GM08714 (cell line): ENCODE measurements around the gene NOP53.

Source experiments
- H3K4me3 ChIP-seq: fragments of 200-500 bp; sonication (Bioruptor generic); 2 replicates; pipeline ENCODE4 v1.5.1; 2014; ENCODE audit warnings: mild to moderate bottlenecking, low read length, inconsistent platforms
- ZNF274 ChIP-seq: IDR thresholded peaks from 2 replicates; pipeline ENCODE4 v1.6.1; 2012; ENCODE audit warnings: mild to moderate bottlenecking, low read depth, low read length

The NOP53 gene

DNA sequence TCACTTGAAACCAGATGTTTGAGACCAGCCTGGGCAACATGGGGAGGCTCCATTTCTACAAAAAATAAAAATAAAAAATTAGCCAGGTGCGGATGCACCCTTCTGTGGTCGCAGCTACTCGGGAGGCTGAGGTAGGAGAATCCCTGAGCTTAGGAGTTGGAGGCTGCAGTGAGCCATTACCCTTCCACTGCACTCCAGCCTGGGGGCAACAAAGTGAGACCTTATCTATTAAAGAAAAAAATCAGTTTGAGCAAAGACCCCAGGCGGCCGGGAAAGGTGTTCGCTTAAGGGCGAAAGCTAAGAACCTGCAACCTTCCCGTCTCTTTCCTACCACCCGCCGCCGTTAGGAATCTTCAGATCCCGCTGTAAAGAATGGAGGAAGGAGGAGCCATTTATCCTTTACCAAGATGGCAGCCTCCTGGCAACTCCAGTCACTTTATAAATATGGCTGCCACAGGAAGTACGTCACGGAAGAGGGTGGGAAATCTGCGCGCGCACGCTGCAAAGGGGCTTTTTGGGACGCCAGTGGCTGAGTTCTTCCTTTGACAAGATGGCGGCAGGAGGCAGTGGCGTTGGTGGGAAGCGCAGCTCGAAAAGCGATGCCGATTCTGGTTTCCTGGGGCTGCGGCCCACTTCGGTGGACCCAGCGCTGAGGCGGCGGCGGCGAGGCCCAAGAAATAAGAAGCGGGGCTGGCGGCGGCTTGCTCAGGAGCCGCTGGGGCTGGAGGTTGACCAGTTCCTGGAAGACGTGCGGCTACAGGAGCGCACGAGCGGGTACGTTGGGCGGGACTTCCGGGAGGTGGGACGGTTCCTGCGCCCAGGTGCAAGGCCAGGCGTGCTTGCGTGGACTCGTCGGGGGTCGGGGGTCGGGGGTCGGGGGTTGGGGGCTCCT is at the start of gene NOP53:
TSS of gene NOP53 (plus strand) at position 537 of the 892 bp plus-strand sequence. CDS start at position 551, 14 bp downstream.
- no peak for TF ChIP-seq ZNF274
- peak within 1 kb of the TSS; percentile 69 for H3K4me3 ChIP-seq

- no peak for TF ChIP-seq ZNF274
- H3K4me3 ChIP-seq: no peak overlapping the region
These were observed 48.7 kb upstream of the NOP53 start for GRCh38 chr19:47696635-47697034.

DNA sequence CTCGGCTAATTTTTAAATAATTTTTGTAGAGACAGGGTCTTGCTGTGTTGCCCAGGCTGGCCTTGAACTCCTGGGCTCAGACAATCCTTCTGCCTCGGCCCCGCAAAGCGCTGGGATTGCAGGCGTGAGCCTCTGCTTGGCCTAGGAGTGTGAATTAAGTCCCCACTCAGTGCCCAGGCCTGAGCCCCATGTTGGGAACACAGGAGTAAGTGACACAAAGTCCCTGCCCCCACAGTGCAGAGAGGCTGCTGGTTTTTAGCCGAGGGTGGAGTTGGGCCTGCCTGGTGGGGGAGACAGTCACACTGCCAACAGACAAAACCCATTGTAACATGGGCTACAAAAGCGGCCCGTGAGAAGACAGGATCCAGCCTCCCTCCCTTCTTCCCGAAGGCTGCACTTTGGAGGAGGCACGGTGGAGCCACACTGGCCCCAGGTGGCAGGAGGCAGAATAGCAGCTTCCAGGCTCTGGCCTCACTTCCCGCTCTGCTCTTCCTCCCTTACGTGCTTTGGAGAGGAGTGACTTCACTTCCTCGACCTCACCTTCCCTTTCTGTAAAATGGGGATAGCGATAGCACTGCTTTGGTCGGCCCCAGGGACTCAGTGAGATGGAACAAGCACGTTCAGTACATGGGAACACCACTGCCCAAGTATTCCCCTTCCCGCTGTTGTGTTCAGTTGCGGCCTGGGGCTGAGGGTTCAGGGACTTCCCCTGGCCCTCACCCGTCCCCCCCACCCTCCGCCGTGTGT is 47.3 kb upstream of the NOP53 start:
- no peak for TF ChIP-seq ZNF274
- no peak overlapping the region for H3K4me3 ChIP-seq

DNA sequence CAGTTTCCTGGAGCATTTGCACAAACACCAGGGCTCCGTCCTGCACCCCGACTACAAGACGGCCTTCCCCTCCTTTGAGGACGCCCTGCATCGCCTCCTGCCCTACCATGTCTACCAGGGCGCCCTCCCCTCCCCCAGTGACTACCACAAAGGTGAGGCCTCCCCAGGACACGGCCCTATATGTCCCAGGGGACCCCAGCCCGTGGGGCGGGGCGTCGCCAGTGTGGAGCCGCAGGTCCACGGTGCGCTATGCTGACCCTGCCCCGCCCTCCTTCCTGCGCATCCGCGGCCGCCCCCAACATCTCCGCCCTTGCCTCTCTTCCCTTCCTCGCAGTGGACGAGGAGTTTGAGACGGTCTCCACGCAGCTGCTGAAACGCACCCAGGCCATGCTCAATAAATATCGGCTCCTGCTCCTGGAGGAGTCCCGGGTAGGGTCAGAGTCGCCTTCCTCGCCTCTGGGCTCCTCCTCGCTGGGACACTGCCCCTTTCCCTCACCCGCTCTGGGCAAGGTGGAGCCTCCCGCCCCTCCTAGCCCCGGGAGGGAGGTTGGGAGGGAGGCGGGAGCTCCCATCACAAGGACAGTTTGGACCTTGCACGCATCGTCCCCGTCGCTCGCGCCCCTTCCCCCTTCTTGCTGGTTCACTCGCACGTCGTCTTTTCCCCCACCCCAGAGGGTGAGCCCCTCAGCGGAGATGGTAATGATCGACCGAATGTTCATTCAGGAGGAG is 46.6 kb upstream of the NOP53 start:
- no peak for TF ChIP-seq ZNF274
- H3K4me3 ChIP-seq: no peak overlapping the region

DNA sequence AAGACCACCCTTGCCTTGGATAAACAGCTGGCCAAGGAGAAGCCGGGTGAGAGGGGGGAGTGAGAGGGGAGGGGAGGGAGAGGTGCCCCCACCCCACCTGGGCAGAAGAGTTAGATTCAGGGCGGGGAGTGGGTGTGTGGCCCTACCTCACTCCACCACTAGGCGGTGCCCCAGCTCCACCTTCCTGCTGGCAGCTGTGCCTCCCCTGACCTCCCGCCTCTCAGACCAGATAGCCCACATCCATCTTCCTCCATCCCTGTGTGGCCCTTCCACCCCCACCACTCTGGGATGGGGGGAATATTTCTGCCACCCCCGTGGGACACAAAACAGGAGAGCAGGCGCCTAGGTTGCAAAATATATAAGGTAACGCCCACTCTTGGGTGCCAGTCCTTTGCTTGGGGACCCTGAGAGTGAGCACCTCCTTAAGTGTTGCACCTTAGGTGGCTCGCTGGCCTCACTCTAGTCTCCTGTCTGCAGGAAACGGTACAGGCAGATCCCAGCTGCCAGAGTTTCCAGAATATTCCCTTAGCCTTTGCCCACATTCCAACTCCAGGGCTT is 45.9 kb upstream of the NOP53 start:
- H3K4me3 ChIP-seq: no peak overlapping the region
- TF ChIP-seq ZNF274: no peak

DNA sequence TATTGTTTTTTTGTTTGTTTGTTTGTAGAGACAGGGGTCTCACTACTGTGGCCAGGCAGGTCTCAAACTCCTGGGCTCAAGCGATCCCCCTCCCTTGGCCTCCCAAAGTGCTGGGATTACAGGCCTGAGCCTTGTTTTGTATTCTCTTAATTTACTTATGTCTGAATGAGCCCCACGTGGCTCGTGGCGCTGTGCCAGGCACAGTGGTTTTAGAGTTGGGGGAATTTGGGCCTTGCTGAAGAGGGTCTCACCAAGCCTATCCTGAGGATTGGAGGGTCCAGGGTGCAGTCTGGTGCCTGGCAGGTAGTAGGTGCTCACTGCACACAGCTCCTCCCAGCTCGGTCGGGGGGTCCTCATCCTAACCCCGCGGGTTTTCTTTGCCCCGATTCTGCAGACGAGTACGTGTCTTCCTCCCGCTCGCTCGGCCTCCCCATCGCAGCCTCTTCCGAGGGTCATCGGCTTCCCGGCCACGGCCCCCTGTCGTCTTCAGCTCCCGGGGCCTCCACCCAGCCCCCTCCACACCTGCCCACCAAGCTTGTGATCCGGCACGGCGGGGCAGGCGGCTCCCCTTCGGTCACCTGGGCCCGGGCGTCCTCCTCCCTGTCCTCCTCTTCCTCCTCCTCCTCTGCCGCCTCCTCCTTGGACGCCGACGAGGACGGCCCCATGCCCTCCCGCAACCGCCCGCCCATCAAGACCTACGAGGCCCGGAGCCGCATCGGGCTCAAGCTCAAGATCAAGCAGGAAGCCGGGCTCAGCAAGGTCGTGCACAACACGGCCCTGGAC is 44.2 kb upstream of the NOP53 start:
- H3K4me3 ChIP-seq: no peak overlapping the region
- no peak for TF ChIP-seq ZNF274

- TF ChIP-seq ZNF274: no peak
- H3K4me3 ChIP-seq: no peak overlapping the region
These were observed 43.4 kb upstream of the NOP53 start for GRCh38 chr19:47701717-47702552.

DNA sequence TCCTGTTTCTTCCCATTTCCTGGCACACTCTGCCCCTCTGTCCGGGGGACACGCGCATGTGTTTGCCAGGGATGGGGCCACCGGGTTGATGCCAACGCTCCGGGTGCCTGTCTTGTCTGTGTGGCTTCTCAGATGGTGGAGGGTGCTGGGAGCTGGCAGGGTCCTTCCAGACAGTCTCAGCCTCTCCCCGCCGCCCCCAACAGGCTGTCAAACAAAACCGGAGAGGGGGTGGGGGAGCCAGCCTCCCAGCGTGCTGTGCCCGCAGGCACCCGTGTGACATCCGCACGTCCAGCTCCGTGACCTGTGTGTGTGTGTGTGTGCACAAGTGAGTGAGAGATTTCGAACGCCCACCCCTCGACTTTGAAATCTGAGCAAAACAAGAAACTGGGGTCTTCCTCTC is 42.7 kb upstream of the NOP53 start:
- no peak overlapping the region for H3K4me3 ChIP-seq
- no peak for TF ChIP-seq ZNF274

GRCh38 chr19:47703301-47703700 is 42.0 kb upstream of the NOP53 start:
- no peak overlapping the region for H3K4me3 ChIP-seq
- TF ChIP-seq ZNF274: no peak

- no peak for TF ChIP-seq ZNF274
- H3K4me3 ChIP-seq: no peak overlapping the region
These were observed 41.3 kb upstream of the NOP53 start for GRCh38 chr19:47704024-47704423.

DNA sequence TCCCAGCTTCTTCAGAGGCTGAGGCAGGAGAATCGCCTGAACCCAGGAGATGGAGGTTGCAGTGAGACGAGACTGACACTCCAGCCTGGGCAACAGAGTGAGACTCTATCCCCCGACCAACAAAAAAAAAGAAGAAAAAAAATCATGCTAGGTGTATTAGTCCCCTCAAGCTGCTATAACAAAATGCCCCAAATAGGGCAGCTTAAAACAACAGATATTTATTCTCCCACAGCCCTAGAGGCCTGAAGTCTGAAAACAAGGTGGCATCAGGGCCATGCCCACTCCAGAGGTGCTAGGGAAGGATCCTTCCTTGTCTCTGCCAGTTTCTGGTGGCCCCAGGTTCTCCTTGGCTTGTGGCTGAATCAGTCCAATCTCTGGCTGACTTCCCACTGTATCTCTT is 40.7 kb upstream of the NOP53 start:
- TF ChIP-seq ZNF274: no peak
- H3K4me3 ChIP-seq: no peak overlapping the region

DNA sequence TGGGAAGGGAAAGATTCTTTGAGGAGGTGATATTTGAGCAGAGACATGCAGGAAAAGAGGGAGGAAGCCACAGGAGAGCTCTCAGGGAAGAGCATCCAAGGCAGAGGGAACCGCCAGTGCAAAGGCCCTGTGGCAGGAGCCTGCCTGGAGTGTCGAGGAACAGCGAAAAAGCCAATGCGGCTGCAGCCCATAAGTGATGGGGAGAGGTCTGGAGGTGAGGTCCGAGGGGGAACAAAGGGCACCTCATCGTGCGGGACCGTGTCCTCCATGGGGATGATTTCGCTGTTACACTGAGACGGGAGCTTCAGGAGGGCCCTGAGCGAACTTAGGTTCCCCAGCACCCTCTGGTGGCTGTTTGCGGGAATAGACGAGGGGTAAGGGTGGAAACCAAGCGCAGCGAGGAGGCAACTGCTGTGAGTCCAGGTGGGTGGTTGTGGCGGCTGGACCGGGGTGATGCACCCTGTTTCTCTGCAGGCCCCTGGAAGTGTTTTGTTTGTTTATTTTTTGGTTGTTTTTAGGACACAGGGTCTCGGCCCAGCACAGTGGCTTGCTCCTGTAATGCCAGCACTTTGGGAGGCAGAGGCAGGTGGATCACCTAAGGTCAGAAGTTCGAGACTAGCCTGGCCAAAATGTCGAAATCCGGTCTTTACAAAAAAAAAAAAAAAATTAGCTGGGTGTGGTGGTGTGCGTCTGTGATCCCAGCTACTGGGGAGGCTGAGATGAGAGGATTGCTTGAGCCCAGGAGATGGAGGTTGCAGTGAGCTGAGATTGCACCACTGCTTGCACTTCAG is 38.0 kb upstream of the NOP53 start:
- no peak for TF ChIP-seq ZNF274
- H3K4me3 ChIP-seq: no peak overlapping the region
